Gastroesophageal sphincter (tissue), 3 donors: ENCODE data around the gene SLC66A1.

Experiments
- CTCF ChIP-seq, 4 experiments: fragments of 200-600 bp in 2 of 4; fragments of 450-650 bp in 2 of 4; sonication (generic) in 1 of 4; IDR thresholded peaks; one replicate each; pipeline ENCODE4 v1.5.1; 2017 to 2019; ENCODE audit warnings: antibody characterized with exemption in 4 of 4, mild to moderate bottlenecking in 2 of 4, moderate library complexity in 2 of 4
- EP300 ChIP-seq: sonication (generic); formaldehyde crosslinking; IDR thresholded peaks from one replicate; pipeline ENCODE4 v1.6.1; 2017; ENCODE audit warnings: antibody characterized with exemption, mild to moderate bottlenecking
- POLR2A ChIP-seq, 2 donors: fragments of 450-650 bp; IDR thresholded peaks; one replicate each; pipeline ENCODE4 v1.6.1; 2017; ENCODE audit warnings: antibody characterized with exemption in 2 of 2, mild to moderate bottlenecking in 2 of 2, moderate library complexity in 1 of 2
- POLR2AphosphoS5 ChIP-seq: sonication (generic); formaldehyde crosslinking; IDR thresholded peaks from one replicate; pipeline ENCODE4 v1.6.1; 2017; ENCODE audit warnings: antibody characterized with exemption

- no peak for TF ChIP-seq POLR2A (IDR thresholded peaks at IDR 0.05)
- TF ChIP-seq CTCF (IDR thresholded peaks at IDR 0.05) = no peak
- TF ChIP-seq POLR2AphosphoS5 = no peak
- no peak for TF ChIP-seq EP300
These were observed 2.9 kb upstream of the SLC66A1 start for GRCh38 chr1:19309123-19309813.
